Measurements from ENCODE around the gene CEP57. TPM values are rescaled to one million over a fixed set of nuclear protein-coding genes. Genes with fewer than 3 reads are reported as not detected.

CEP57 gene
- total RNA-seq, 6 experiments from 2014 or later = 25.5 to 46.2 (median 36.1) TPM

GRCh38 chr11:95792200-95792599 is 1.9 kb downstream of the CEP57 start:
- TF ChIP-seq POLR2A (IDR thresholded peaks at IDR 0.05) = no peak
- TF ChIP-seq, protein P1, sequence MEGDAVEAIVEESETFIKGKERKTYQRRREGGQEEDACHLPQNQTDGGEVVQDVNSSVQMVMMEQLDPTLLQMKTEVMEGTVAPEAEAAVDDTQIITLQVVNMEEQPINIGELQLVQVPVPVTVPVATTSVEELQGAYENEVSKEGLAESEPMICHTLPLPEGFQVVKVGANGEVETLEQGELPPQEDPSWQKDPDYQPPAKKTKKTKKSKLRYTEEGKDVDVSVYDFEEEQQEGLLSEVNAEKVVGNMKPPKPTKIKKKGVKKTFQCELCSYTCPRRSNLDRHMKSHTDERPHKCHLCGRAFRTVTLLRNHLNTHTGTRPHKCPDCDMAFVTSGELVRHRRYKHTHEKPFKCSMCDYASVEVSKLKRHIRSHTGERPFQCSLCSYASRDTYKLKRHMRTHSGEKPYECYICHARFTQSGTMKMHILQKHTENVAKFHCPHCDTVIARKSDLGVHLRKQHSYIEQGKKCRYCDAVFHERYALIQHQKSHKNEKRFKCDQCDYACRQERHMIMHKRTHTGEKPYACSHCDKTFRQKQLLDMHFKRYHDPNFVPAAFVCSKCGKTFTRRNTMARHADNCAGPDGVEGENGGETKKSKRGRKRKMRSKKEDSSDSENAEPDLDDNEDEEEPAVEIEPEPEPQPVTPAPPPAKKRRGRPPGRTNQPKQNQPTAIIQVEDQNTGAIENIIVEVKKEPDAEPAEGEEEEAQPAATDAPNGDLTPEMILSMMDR (IDR thresholded peaks at IDR 0.05) = no peak
- Histone ChIP-seq H3K9me3 (no peaks in the 10 kb centered on the region), H3K4me3 (peak overlapping the region; percentile 82 to 90 (median 89)), H3K36me3 (peaks cover 0 to 8% (median 3%) of the 10 kb centered on the region in 4 donors), H3K4me1 (peaks cover 0 to 25% (median 7%) of the 10 kb centered on the region in 4 donors), H3K27ac (peak overlapping the region; percentile 96 to 100 (median 99)), H3K27me3 (no peaks in the 10 kb centered on the region)
- DNase-seq = no peak
- intact Hi-C loops (cut with DNase I) = no loop called here
- WGBS (ENCODE audit: insufficient coverage, low coverage, low lambda C conversion rate, missing lambda C conversion rate) = 25% methylated on average over 5 of the region's 8 CpGs
- ATAC-seq = no peak

- no peak for TF ChIP-seq POLR2A (IDR thresholded peaks at IDR 0.05)
- TF ChIP-seq, protein P1 (IDR thresholded peaks at IDR 0.05) = no peak
- DNase-seq (no peak), ATAC-seq (no peak)
- WGBS (ENCODE audit: insufficient coverage, low coverage, low lambda C conversion rate, missing lambda C conversion rate) = 87% methylated on average over 7 of the region's 7 CpGs
- Histone ChIP-seq H3K9me3 (no peaks in the 10 kb centered on the region), H3K4me1 (peaks cover 0 to 25% (median 7%) of the 10 kb centered on the region in 4 donors), H3K27me3 (no peaks in the 10 kb centered on the region), H3K4me3 (no peak overlapping the region), H3K36me3 (peaks cover 0 to 3% (median under 1%) of the 10 kb centered on the region in 4 donors), H3K27ac (peak overlapping the region in 2 of 3 donors; percentile 99 to 100)
- intact Hi-C loops (cut with DNase I) = no loop called here
These were observed 2.4 kb downstream of the CEP57 start for GRCh38 chr11:95792700-95793099.

GRCh38 chr11:95793116-95793515 is 2.8 kb downstream of the CEP57 start:
- WGBS (ENCODE audit: insufficient coverage, low coverage, low lambda C conversion rate, missing lambda C conversion rate) = 82% methylated on average over 4 of the region's 4 CpGs
- H3K27me3 ChIP-seq = no peaks in the 10 kb centered on the region
- peaks cover 0 to 21% (median 6%) of the 10 kb centered on the region in 4 donors for H3K4me1 ChIP-seq
- no peak for DNase-seq
- intact Hi-C loops (cut with DNase I) = no loop called here
- H3K4me3 ChIP-seq = no peak overlapping the region
- H3K9me3 ChIP-seq = no peaks in the 10 kb centered on the region
- peak overlapping the region; percentile 1 to 100 (median 99) for H3K27ac ChIP-seq
- no peak for ATAC-seq
- no peaks in the 10 kb centered on the region for H3K36me3 ChIP-seq
- TF ChIP-seq, protein P1 (IDR thresholded peaks at IDR 0.05) = no peak
- TF ChIP-seq POLR2A (IDR thresholded peaks at IDR 0.05) = no peak

DNA sequence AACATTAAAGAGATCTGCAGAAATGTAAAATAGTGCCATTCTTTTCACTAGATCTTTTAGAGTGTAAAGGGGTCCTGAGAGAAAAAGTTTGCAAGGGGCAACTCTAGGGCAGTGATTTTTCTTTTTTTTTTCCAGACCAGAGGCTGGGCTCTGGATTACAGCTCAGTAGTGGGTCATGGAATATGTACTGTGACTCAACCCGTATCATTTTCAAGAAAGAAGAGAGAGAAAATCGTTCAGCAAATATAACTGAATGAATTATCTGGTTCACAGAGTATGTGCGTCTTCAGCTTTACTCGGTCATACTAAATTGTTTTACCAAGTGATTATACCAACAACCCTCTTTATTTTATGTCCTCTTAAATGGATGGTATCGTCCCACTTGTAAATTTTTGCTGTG is 3.8 kb downstream of the CEP57 start:
- no peak for ATAC-seq
- Histone ChIP-seq H3K27me3 (no peaks in the 10 kb centered on the region), H3K4me1 (peaks cover 0 to 14% (median 3%) of the 10 kb centered on the region in 4 donors), H3K4me3 (peak overlapping the region in 1 of 3 donors; percentile 19), H3K9me3 (no peaks in the 10 kb centered on the region), H3K36me3 (no peaks in the 10 kb centered on the region), H3K27ac (peak overlapping the region; percentile 1 to 99 (median 78))
- no peak for DNase-seq
- intact Hi-C loops (cut with DNase I) = no loop called here
- peak; percentile 23 for TF ChIP-seq POLR2A (IDR thresholded peaks at IDR 0.05)
- TF ChIP-seq, protein P1 (IDR thresholded peaks at IDR 0.05) = no peak
- WGBS (ENCODE audit: insufficient coverage, low coverage, low lambda C conversion rate, missing lambda C conversion rate) = 33% methylated on average over 5 of the region's 5 CpGs

Data from right lobe of liver (tissue), 6 donors.